Smooth muscle cell (in vitro differentiated cells): ENCODE data around the gene DDX39B. TPM values are rescaled to one million over a fixed set of nuclear protein-coding genes. Genes with fewer than 3 reads are reported as not detected.
"Not testable (repeated sequence)": the region's sequence is repeated elsewhere in the genome, so short reads cannot be mapped to it uniquely, and the experiment has no call there.

Experiments
- DNase-seq: peaks from one replicate; lab custom pipeline; 2025; ENCODE audit not compliant: unreplicated experiment; lab: John Stamatoyannopoulos, UW
- H2AFZ ChIP-seq: fragments of 200-600 bp; sonication (generic); 2 replicates; pipeline ENCODE4 v1.6.0; 2016; ENCODE audit warnings: antibody characterized with exemption, low read depth, mild to moderate bottlenecking
- H3F3A ChIP-seq: fragments of 200-600 bp; sonication (generic); 2 replicates; pipeline ENCODE4 v1.6.0; 2017; ENCODE audit warnings: antibody characterized with exemption, low read depth
- H3K27ac ChIP-seq: fragments of 200-600 bp; sonication (generic); 2 replicates; pipeline ENCODE4 v1.5.1; 2016; ENCODE audit warnings: low read depth, mild to moderate bottlenecking
- H3K27me3 ChIP-seq: fragments of 200-600 bp; sonication (generic); 2 replicates; pipeline ENCODE4 v1.6.1; 2016; ENCODE audit warnings: low read depth, mild to moderate bottlenecking
- H3K36me3 ChIP-seq: fragments of 200-600 bp; sonication (generic); 2 replicates; pipeline ENCODE4 v1.5.1; 2016; ENCODE audit warnings: low read depth
- H3K4me1 ChIP-seq: fragments of 200-600 bp; sonication (generic); 2 replicates; pipeline ENCODE4 v1.5.1; 2016; ENCODE audit warnings: low read depth
- H3K4me2 ChIP-seq: fragments of 200-600 bp; sonication (generic); 2 replicates; pipeline ENCODE4 v1.6.0; 2016; ENCODE audit warnings: mild to moderate bottlenecking
- H3K4me3 ChIP-seq: fragments of 200-600 bp; sonication (generic); 2 replicates; pipeline ENCODE4 v1.5.1; 2016; ENCODE audit warnings: mild to moderate bottlenecking
- H3K79me2 ChIP-seq: fragments of 200-600 bp; sonication (generic); 2 replicates; pipeline ENCODE4 v1.6.0; 2016; ENCODE audit warnings: low read depth, mild to moderate bottlenecking
- H3K9ac ChIP-seq: fragments of 200-600 bp; sonication (generic); 2 replicates; pipeline ENCODE4 v1.6.0; 2016; ENCODE audit warnings: low read depth
- H3K9me3 ChIP-seq: fragments of 200-600 bp; sonication (generic); replicated peaks from 2 replicates; pipeline ENCODE4 v1.5.1; 2016; ENCODE audit warnings: low read depth
- H4K20me1 ChIP-seq: fragments of 200-600 bp; sonication (generic); 2 replicates; pipeline ENCODE4 v1.6.0; 2016; ENCODE audit warnings: low read depth
- WGBS: methylation state at CpG from one replicate; pipeline ENCODE4 v1.1.7; 2016; ENCODE audit warnings: low lambda C conversion rate; 5-methylcytosine and 5-hydroxymethylcytosine counted together
- polyA plus RNA-seq: library from polyadenylated mRNA; unstranded; fragments of >200 nt; fragmentation: Nextera tagmentation; extraction: Ambion mirVana; gene quantifications from 2 replicates; pipeline ENCODE4 v1.2.1, GENCODE V29; 2016
- total RNA-seq: library from RNA; depleted of rRNA; stranded (reverse); fragments of >200 nt; gene quantifications from 2 replicates; pipeline ENCODE4 v1.2.3, GENCODE V29; 2014
- TF ChIP-seq, protein P1 (sequence below): fragments of 200-600 bp; sonication (generic); IDR thresholded peaks from 2 replicates; pipeline ENCODE4 v1.5.1; 2017; ENCODE audit warnings: borderline replicate concordance, mild to moderate bottlenecking, antibody characterized with exemption; ENCODE audit not compliant: insufficient read depth, poor library complexity, severe bottlenecking

DDX39B gene
- total RNA-seq (137 and 153 TPM in 2 replicates), polyA plus RNA-seq (117 and 146 TPM in 2 replicates)

DNA sequence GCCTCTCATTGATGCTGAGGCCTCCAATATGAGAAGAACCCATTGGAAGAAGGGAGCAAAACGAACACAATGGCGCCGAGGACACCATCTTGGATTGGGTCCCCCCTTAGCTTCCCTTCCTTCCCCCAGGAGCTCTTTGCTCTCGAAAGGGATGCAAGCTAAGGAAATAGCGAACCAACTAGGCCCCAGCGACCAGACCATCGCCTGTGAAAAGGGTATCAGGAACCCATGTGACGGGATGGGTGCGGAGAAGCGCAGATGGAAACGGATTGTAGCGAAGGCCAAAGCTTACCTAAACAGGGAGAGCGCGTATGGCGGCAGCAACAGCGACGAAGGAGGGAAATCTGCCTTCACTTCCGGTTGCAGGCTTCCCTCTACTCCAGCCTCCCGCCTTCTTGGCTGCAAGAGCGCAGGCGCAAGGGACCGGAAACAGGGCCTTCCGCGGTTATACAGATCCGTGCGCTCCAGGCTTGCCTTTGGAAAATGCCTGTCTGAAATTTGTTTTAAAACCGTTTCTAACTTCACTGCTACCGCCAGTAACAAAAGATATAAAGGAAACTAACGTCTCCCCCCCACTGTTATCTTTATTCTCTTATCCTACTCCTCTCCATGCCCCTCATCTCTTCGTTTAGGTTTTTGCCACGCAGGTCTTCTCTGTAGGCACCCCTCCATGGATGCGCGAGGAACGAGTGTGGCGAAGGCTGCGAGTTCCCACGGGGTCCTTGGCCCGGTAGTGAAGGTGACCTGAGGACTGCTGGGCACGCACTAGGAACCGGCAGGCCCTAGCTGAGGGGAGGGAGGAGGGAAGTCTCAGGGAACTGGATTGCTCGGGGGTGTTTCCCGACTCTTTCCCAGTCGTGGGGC, at the start of gene DDX39B:
Gene DDX39B (minus strand): TSS at position 346 of the 864 bp plus-strand sequence. CDS start 1,471 bp downstream, outside the sequence.
- peak; percentile 67 for DNase-seq
- under 1% methylated on average over 43 of the region's 43 CpGs for WGBS
- H3K4me2 ChIP-seq = peak within 1 kb of the TSS; percentile 99
- H3K27ac ChIP-seq = peak within 1 kb of the TSS; percentile 90
- H3K36me3 ChIP-seq = no peaks in the 10 kb centered on the region
- no peaks in the 10 kb centered on the region for H3K9me3 ChIP-seq
- H2AFZ ChIP-seq = peak within 1 kb of the TSS; percentile 86
- H3K27me3 ChIP-seq = no peaks in the 10 kb centered on the region
- H3K79me2 ChIP-seq = peaks cover 55% of the 10 kb centered on the region
- peaks cover 19% of the 10 kb centered on the region for H3F3A ChIP-seq
- peak within 1 kb of the TSS; percentile 95 for H3K9ac ChIP-seq
- TF ChIP-seq, protein P1, sequence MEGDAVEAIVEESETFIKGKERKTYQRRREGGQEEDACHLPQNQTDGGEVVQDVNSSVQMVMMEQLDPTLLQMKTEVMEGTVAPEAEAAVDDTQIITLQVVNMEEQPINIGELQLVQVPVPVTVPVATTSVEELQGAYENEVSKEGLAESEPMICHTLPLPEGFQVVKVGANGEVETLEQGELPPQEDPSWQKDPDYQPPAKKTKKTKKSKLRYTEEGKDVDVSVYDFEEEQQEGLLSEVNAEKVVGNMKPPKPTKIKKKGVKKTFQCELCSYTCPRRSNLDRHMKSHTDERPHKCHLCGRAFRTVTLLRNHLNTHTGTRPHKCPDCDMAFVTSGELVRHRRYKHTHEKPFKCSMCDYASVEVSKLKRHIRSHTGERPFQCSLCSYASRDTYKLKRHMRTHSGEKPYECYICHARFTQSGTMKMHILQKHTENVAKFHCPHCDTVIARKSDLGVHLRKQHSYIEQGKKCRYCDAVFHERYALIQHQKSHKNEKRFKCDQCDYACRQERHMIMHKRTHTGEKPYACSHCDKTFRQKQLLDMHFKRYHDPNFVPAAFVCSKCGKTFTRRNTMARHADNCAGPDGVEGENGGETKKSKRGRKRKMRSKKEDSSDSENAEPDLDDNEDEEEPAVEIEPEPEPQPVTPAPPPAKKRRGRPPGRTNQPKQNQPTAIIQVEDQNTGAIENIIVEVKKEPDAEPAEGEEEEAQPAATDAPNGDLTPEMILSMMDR = no peak
- peaks cover 46% of the 10 kb centered on the region for H4K20me1 ChIP-seq
- H3K4me3 ChIP-seq = peak within 1 kb of the TSS; percentile 93
- H3K4me1 ChIP-seq = peaks cover 20% of the 10 kb centered on the region

DNA sequence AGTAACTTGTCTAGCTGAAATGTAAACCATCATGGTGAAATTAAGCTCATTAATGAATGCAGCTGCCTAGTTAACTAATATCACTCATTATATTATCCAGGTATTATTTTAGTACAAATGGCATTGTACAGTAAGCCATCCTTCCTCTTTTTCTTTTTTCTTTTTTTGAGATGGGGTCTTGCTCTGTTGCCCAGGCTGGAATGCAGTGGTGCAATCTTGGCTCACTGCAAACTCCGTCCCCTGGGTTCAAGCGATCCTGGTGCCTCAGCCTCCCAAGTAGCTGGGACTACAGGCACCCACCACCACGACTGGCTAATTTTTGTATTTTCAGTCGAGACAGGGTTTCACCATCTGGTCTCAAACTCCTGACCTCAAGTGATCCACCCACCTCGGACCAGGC, 48.9 kb upstream of the DDX39B start:
- not testable (repeated sequence) for H3K4me2 ChIP-seq, H3K9me3 ChIP-seq, H3F3A ChIP-seq, H4K20me1 ChIP-seq, H3K27ac ChIP-seq, H3K4me3 ChIP-seq, H2AFZ ChIP-seq, H3K36me3 ChIP-seq, DNase-seq, H3K79me2 ChIP-seq, H3K4me1 ChIP-seq, H3K27me3 ChIP-seq, H3K9ac ChIP-seq
- 91% methylated on average over 5 of the region's 5 CpGs for WGBS

DNA sequence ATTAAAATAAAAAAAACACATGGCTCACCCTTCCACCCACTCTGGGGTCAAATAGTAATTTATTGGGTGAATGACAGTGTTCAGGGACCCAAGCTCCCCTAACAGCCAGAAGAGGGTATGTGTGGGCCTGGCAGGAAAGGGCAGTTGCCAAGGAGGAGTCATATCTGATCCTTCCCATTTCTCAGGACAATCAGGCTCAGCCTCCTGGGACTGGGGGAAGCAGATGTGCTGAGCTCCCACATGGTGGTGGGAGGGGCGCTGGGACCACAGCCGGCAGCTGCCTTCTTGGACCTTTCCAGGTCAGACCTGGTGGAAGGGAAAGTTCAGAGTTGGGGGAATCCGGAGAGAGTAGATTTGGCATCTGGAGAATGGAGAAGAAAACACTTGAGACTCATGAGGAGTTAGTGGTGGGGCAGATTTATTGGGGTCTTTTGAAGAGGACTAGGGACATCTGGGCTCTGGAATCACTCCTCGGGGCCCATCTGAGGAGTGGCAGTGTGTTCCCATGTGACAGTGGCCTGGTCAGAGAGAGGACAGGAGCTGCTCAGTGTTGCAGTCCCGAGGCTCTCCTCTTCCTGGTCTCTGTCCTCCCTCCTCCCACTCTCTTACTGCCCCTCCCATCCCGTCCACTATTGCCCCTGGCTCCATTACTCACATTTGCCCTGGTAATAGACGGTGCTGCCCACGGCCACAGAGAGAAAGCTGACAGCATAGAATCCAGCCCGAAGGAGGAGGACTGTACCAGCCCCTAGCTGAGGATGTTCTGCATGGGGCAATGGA, 47.3 kb upstream of the DDX39B start:
- TF ChIP-seq, protein P1 = no peak
- H3F3A ChIP-seq = no peaks in the 10 kb centered on the region
- 65% methylated on average over 9 of the region's 9 CpGs for whole genome bisulfite sequencing
- H3K27ac ChIP-seq = no peak overlapping the region
- no peaks in the 10 kb centered on the region for H3K27me3 ChIP-seq
- no peaks in the 10 kb centered on the region for H4K20me1 ChIP-seq
- H3K4me3 ChIP-seq = no peak overlapping the region
- no peaks in the 10 kb centered on the region for H3K79me2 ChIP-seq
- no peaks in the 10 kb centered on the region for H3K36me3 ChIP-seq
- no peak for DNase-seq
- no peaks in the 10 kb centered on the region for H3K9me3 ChIP-seq
- no peaks in the 10 kb centered on the region for H3K4me1 ChIP-seq
- H3K4me2 ChIP-seq = no peak overlapping the region
- no peak overlapping the region for H3K9ac ChIP-seq
- no peak overlapping the region for H2AFZ ChIP-seq
